GM12892 (cell line): ENCODE results near the gene ANKRD1.
"Not testable (repeated sequence)": the region's sequence is repeated elsewhere in the genome, so short reads cannot be mapped to it uniquely, and the experiment has no call there.

ENCODE experiments used
- DNase-seq: peaks from one replicate; pipeline ENCODE4 v3.0.0; 2011; ENCODE audit not compliant: insufficient read length
- FAIRE-seq: peaks from 2 replicates; lab custom pipeline; 2011; peaks lifted over from hg19 to GRCh38; lab: Jason Lieb, UNC
- POLR2A ChIP-seq: IDR thresholded peaks from 2 replicates; pipeline ENCODE4 v1.6.1; 2011; ENCODE audit warnings: low read depth, low read length, control low read depth
- POLR2AphosphoS5 ChIP-seq: IDR thresholded peaks from 2 replicates; pipeline ENCODE4 v1.6.1; 2011; ENCODE audit warnings: low read depth, low read length, control low read depth
- TAF1 ChIP-seq: IDR thresholded peaks from 2 replicates; pipeline ENCODE4 v1.6.1; 2011; ENCODE audit warnings: low read depth, mild to moderate bottlenecking, control low read depth, low read length, borderline replicate concordance

Gene ANKRD1

GRCh38 chr10:90959826-90960225 lies 38.9 kb upstream of the ANKRD1 start:
- no peak for TF ChIP-seq TAF1
- no peak for TF ChIP-seq POLR2AphosphoS5
- no peak for TF ChIP-seq POLR2A
- no peak for DNase-seq
- FAIRE-seq = no peak

GRCh38 chr10:90958781-90959180 lies 37.9 kb upstream of the ANKRD1 start:
- DNase-seq (no peak), FAIRE-seq (no peak)
- no peak for TF ChIP-seq POLR2AphosphoS5
- TF ChIP-seq TAF1 = no peak
- TF ChIP-seq POLR2A = no peak

- FAIRE-seq (peak; percentile 76), DNase-seq (no peak)
- TF ChIP-seq POLR2A (no peak), POLR2AphosphoS5 (no peak), TAF1 (no peak)
Observed at GRCh38 chr10:90947030-90947960, 26.4 kb upstream of the ANKRD1 start.

GRCh38 chr10:90945491-90946070 lies 24.7 kb upstream of the ANKRD1 start:
- FAIRE-seq (peak; percentile 68), DNase-seq (no peak)
- no peak for TF ChIP-seq TAF1
- no peak for TF ChIP-seq POLR2A
- no peak for TF ChIP-seq POLR2AphosphoS5

DNA sequence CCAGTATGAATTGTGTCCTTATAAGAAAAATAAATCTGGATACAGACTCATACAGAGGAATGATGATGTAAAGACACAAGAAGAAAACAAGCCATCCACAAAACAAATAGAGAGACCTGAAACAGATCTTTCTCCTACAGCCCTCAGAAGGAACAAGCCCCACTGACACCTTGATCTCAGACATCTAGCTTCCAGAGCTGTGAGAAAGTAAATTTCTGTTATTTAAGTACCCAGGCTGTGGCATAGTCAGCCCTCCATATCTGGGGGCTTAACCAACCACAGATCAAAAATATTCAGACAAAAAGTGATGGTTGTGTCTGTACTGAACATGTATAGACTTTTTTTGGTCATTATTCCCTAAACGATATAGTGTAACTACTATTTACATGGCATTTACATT lies 23.9 kb upstream of the ANKRD1 start:
- no peak for TF ChIP-seq POLR2A
- TF ChIP-seq TAF1 = no peak
- no peak for TF ChIP-seq POLR2AphosphoS5
- no peak for DNase-seq
- FAIRE-seq = peak; percentile 53

- FAIRE-seq = not testable (repeated sequence)
Observed at GRCh38 chr10:90942980-90943379, 22.1 kb upstream of the ANKRD1 start.

DNA sequence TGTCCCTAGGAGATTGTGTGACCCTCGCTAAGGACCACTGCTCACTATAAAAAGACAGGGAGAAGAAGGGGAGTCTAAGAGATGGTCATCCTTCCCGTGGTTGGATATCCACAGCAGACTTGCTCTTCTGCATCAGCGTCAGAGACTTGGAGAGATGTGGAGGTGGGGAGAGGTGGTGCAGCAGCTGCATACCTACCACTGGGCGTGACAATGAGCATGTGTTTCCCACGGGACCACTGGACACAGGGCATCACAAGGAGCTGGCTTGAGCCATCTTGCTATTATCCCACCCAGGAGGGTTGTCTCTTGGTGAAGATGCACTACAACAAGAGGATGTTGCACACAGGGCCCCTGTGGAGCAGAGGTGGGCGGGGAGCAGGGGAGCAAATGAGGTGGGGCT lies 18.8 kb upstream of the ANKRD1 start:
- FAIRE-seq (no peak), DNase-seq (no peak)
- TF ChIP-seq POLR2AphosphoS5 (no peak), POLR2A (no peak), TAF1 (no peak)

More at GRCh38 chr10:90942980-90943379, 22.1 kb upstream of the ANKRD1 start:
- not testable (repeated sequence) for DNase-seq

DNA sequence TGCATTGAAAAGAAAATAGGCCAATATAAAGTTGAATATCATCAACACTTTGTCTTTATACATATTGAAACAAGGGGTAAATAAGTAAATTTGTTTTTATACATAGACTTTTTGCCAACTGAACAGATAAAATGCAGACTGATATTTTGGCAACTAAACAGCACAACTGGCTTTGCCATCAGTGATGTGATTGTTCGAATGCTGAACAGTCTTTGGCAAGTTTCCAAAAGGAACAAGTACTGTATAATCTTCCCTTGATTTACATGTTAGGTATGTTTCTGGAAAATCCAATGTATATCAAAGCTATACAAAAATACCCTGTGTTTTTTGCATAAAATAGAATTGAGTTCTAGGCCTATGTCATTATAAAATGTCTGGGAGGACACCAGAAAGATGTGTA lies 18.2 kb upstream of the ANKRD1 start:
- DNase-seq = no peak
- TF ChIP-seq TAF1 (no peak), POLR2A (no peak), POLR2AphosphoS5 (no peak)
- no peak for FAIRE-seq

- DNase-seq (no peak), FAIRE-seq (no peak)
- TF ChIP-seq TAF1 = no peak
- TF ChIP-seq POLR2A = no peak
- no peak for TF ChIP-seq POLR2AphosphoS5
Observed at GRCh38 chr10:90937645-90938258, 16.9 kb upstream of the ANKRD1 start.

- TF ChIP-seq POLR2AphosphoS5 (no peak), TAF1 (no peak), POLR2A (no peak)
- FAIRE-seq (no peak), DNase-seq (no peak)
Observed at GRCh38 chr10:90936276-90936659, 15.4 kb upstream of the ANKRD1 start.

GRCh38 chr10:90935581-90936275 lies 14.8 kb upstream of the ANKRD1 start:
- DNase-seq (no peak), FAIRE-seq (no peak)
- TF ChIP-seq TAF1 (no peak), POLR2A (no peak), POLR2AphosphoS5 (no peak)
